Activated CD4-positive, alpha-beta memory T cell treated with anti-CD3 and anti-CD28 coated beads for 36 hours (primary cell): ENCODE data around the gene KRT85. TPM values are rescaled to one million over a fixed set of nuclear protein-coding genes. Genes with fewer than 3 reads are reported as not detected.

Experiments
- CTCF ChIA-PET: fragments of 350-600 bp; sonication (Branson Sonifier 250); formaldehyde crosslinking; loops from one replicate; lab custom pipeline; 2021; ENCODE audit warnings: antibody characterized with exemption, inconsistent platforms; lab: Charles Lee
- POLR2A ChIA-PET: fragments of 350-600 bp; sonication (Branson Sonifier 250); formaldehyde crosslinking; loops from one replicate; lab custom pipeline; 2021; ENCODE audit warnings: antibody characterized with exemption; lab: Charles Lee
- DNase-seq: peaks from one replicate; pipeline ENCODE4 v3.0.0-alpha.2; 2020
- H3K27ac Mint-ChIP-seq: one replicate; pipeline ENCODE4 v1.8.0; 2021; ENCODE audit warnings: mixed read lengths
- H3K27me3 Mint-ChIP-seq: one replicate; pipeline ENCODE4 v1.8.0; 2021; ENCODE audit warnings: mixed read lengths
- H3K36me3 Mint-ChIP-seq: one replicate; pipeline ENCODE4 v1.8.0; 2021; ENCODE audit warnings: mixed read lengths
- H3K4me1 Mint-ChIP-seq: one replicate; pipeline ENCODE4 v1.8.0; 2021; ENCODE audit warnings: low read depth, mixed read lengths
- H3K4me3 Mint-ChIP-seq: one replicate; pipeline ENCODE4 v1.8.0; 2021; ENCODE audit warnings: mild to moderate bottlenecking, mixed read lengths
- H3K9me3 Mint-ChIP-seq: one replicate; pipeline ENCODE4 v1.8.0; 2021; ENCODE audit warnings: mixed read lengths
- intact Hi-C: fragments of 100-400 bp; cut with micrococcal nuclease; formaldehyde crosslinking; loops from one replicate; pipeline ENCODE4 v1.15.1; 2023
- total RNA-seq, 2 experiments: library from RNA; stranded (reverse); gene quantifications; one replicate each; pipeline ENCODE4 v1.2.3, GENCODE V29; 2021

KRT85 gene
- total RNA-seq, 2 experiments from 2014 or later = not detected

- H3K36me3 Mint-ChIP-seq = no peaks in the 10 kb centered on the region
Measured at GRCh38 chr12:52392465-52393007, 25.3 kb upstream of the KRT85 start.

GRCh38 chr12:52391618-52392002, 24.3 kb upstream of the KRT85 start:
- no peaks in the 10 kb centered on the region for H3K36me3 Mint-ChIP-seq
- POLR2A ChIA-PET = interaction anchor here (1.1 kb wide), 1 partner anchor 10 kb away, joined by 5 read pairs; no protein-coding TSS in a partner anchor
- intact Hi-C loops = no loop called here
- H3K4me3 Mint-ChIP-seq = no peak overlapping the region
- H3K4me1 Mint-ChIP-seq = no peaks in the 10 kb centered on the region
- no peaks in the 10 kb centered on the region for H3K9me3 Mint-ChIP-seq
- no peak for DNase-seq
- CTCF ChIA-PET = interaction anchor here (0.8 to 1.0 kb wide), 2 partner anchors 487 to 488 kb away, joined by 3 read pairs; no protein-coding TSS in a partner anchor
- H3K27me3 Mint-ChIP-seq = peaks cover 7% of the 10 kb centered on the region
- no peak overlapping the region for H3K27ac Mint-ChIP-seq

More at GRCh38 chr12:52392465-52393007, 25.3 kb upstream of the KRT85 start:
- no peaks in the 10 kb centered on the region for H3K9me3 Mint-ChIP-seq
- intact Hi-C loops = no loop called here
- H3K27me3 Mint-ChIP-seq = peaks cover 7% of the 10 kb centered on the region
- no peak overlapping the region for H3K27ac Mint-ChIP-seq
- H3K4me3 Mint-ChIP-seq = no peak overlapping the region
- no peak for DNase-seq
- H3K4me1 Mint-ChIP-seq = no peaks in the 10 kb centered on the region
- ChIA-PET CTCF (no interaction called here), POLR2A (interaction anchor here (1.1 kb wide), 1 partner anchor 9 kb away, joined by 5 read pairs; no protein-coding TSS in a partner anchor)

- Mint-ChIP-seq H3K27ac (no peak overlapping the region), H3K4me1 (no peaks in the 10 kb centered on the region), H3K9me3 (no peaks in the 10 kb centered on the region), H3K27me3 (peaks cover 7% of the 10 kb centered on the region), H3K4me3 (no peak overlapping the region), H3K36me3 (no peaks in the 10 kb centered on the region)
- CTCF ChIA-PET = interaction anchor here (1.0 kb wide), 1 partner anchor 489 kb away, joined by 3 read pairs; no protein-coding TSS in a partner anchor
- peak; percentile 12 for DNase-seq
- POLR2A ChIA-PET = no interaction called here
- intact Hi-C loops = no loop called here
Measured at GRCh38 chr12:52390739-52391617, 23.7 kb upstream of the KRT85 start.

DNA sequence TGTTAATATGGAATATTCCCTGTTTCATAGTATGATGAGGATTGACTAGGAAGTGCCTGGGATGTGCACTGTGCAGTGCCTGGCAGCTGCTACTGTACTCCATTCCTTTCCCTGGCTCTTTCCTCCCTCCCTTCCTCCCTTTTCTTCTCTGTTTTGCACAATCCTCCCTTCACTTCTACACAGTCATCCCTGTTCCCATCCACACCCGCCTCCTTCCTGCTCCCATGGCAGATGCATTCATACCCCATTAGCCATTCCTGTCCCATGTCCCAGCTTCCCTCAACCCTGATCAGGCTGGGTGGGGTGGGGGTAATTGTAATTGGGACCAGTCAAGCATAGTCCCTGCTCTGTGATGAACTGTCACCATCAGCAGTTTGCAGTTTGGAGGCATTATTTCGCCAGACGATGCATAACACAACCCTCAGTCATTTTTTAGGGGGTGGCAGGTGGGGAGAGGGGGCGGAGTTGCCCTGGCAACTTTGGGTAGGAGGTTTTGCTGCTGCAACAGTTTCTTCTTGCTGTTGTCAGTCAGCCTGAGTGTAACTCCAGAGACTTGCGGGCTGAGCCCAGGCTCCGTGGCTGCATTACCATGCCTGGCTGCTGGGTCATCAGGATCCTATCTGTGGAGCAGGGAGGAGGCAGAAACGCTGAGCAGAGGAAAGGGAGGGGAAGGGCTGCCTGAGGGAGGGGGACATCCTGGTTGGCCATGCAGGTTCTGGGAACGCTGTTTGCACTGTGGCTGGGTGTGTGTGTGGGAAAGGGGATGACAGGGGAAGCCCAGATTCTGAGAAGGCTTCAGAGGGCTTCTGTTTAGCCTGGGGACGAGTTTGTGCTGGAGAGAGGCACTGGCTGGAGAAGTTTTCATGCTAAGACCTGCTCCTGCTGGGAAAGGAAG, 22.3 kb upstream of the KRT85 start:
- Mint-ChIP-seq H3K36me3 (no peaks in the 10 kb centered on the region), H3K27ac (no peak overlapping the region), H3K4me1 (no peaks in the 10 kb centered on the region), H3K4me3 (no peak overlapping the region), H3K9me3 (no peaks in the 10 kb centered on the region), H3K27me3 (peaks cover 3% of the 10 kb centered on the region)
- intact Hi-C loops = no loop called here
- no peak for DNase-seq
- CTCF ChIA-PET = no interaction called here
- POLR2A ChIA-PET = no interaction called here

GRCh38 chr12:52387859-52388258, 20.6 kb upstream of the KRT85 start:
- CTCF ChIA-PET = interaction anchor here (0.7 to 1.1 kb wide), 3 partner anchors 14 to 109 kb away, joined by 3 read pairs; no protein-coding TSS in a partner anchor

GRCh38 chr12:52385226-52385702, 18.0 kb upstream of the KRT85 start, which contains the start of gene KRT84:
Gene KRT84 (minus strand): TSS chr12:52385652. CDS start chr12:52385585, 67 bp downstream.
- POLR2A ChIA-PET = no interaction called here
- CTCF ChIA-PET = interaction anchor here (1.1 to 2.5 kb wide), 2 partner anchors 12 to 485 kb away, joined by 3 to 9 read pairs; no protein-coding TSS in a partner anchor
- peaks cover 3% of the 10 kb centered on the region for H3K27me3 Mint-ChIP-seq
- no peak for DNase-seq
- intact Hi-C loops = no loop called here
- peaks cover 5% of the 10 kb centered on the region for H3K4me1 Mint-ChIP-seq
- H3K36me3 Mint-ChIP-seq = no peaks in the 10 kb centered on the region
- H3K27ac Mint-ChIP-seq = no peak within 1 kb of the TSS
- H3K4me3 Mint-ChIP-seq = no peak within 1 kb of the TSS
- no peaks in the 10 kb centered on the region for H3K9me3 Mint-ChIP-seq

More at GRCh38 chr12:52387859-52388258, 20.6 kb upstream of the KRT85 start:
- Mint-ChIP-seq H3K27me3 (peaks cover 3% of the 10 kb centered on the region), H3K36me3 (no peaks in the 10 kb centered on the region), H3K4me3 (no peak overlapping the region), H3K4me1 (peaks cover 3% of the 10 kb centered on the region), H3K27ac (no peak overlapping the region), H3K9me3 (no peaks in the 10 kb centered on the region)
- no peak for DNase-seq
- POLR2A ChIA-PET = no interaction called here
- intact Hi-C loops = no loop called here

DNA sequence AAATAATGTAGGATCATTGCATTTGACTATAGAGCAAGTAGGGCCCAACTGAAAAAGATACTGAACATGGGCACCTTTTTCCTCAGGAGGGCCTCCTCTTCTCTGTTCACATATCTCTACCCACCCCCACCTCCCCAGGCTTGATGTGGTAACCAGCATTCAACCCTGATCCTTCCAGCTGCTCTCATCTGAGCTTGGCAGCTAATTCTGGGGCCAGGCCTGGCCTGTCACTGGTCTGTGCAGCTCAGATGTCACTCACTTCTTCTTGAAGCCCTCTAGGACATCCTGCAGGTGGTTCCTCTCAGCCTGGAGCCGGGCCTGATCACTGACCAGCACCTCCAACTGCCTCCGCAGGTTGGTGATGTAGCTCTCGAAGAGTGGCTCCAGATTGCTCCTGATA, 16.1 kb upstream of the KRT85 start:
- POLR2A ChIA-PET = no interaction called here
- Mint-ChIP-seq H3K27ac (no peak overlapping the region), H3K4me3 (no peak overlapping the region), H3K4me1 (peaks cover 5% of the 10 kb centered on the region), H3K36me3 (no peaks in the 10 kb centered on the region), H3K27me3 (peaks cover 1% of the 10 kb centered on the region), H3K9me3 (no peaks in the 10 kb centered on the region)
- intact Hi-C loops = no loop called here
- DNase-seq = no peak
- CTCF ChIA-PET = interaction anchor here (0.6 to 2.5 kb wide), 4 partner anchors 10 to 598 kb away, joined by 3 to 9 read pairs (median 6); no protein-coding TSS in a partner anchor

DNA sequence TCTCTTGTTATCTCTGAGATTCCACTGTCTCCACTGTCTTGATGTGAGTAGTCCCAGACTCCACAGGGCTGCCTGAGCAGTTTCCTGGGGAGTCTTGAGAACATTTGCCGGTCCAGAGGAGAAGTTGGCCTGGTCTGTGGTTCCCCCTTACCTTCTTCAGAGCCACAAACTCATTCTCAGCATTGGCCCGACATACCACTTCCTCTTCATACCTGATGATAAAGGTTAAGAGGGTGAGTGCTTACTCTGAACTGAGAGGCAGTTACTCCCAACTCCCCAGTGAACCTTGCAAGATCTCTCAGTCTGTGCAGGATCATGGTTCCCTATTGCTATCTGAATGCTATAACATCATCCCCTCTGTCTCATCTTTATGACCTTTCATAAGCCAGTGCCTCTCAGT, 15.6 kb upstream of the KRT85 start:
- intact Hi-C loops = no loop called here
- H3K9me3 Mint-ChIP-seq = no peaks in the 10 kb centered on the region
- ChIA-PET CTCF (interaction anchor here (1.5 to 2.5 kb wide), 2 partner anchors 10 to 497 kb away, joined by 8 to 9 read pairs; no protein-coding TSS in a partner anchor), POLR2A (no interaction called here)
- peaks cover 1% of the 10 kb centered on the region for H3K27me3 Mint-ChIP-seq
- H3K36me3 Mint-ChIP-seq = no peaks in the 10 kb centered on the region
- DNase-seq = no peak
- H3K4me1 Mint-ChIP-seq = peaks cover 5% of the 10 kb centered on the region
- no peak overlapping the region for H3K4me3 Mint-ChIP-seq
- H3K27ac Mint-ChIP-seq = no peak overlapping the region

- CTCF ChIA-PET = interaction anchor here (1.0 to 1.3 kb wide), 3 partner anchors 20 to 503 kb away, joined by 3 read pairs; no protein-coding TSS in a partner anchor
- no peak for DNase-seq
- POLR2A ChIA-PET = no interaction called here
- Mint-ChIP-seq H3K36me3 (no peaks in the 10 kb centered on the region), H3K4me1 (peaks cover 5% of the 10 kb centered on the region), H3K9me3 (no peaks in the 10 kb centered on the region), H3K4me3 (no peak overlapping the region), H3K27ac (no peak overlapping the region), H3K27me3 (peaks cover 11% of the 10 kb centered on the region)
- intact Hi-C loops = no loop called here
Measured at GRCh38 chr12:52381206-52381605, 13.9 kb upstream of the KRT85 start.

DNA sequence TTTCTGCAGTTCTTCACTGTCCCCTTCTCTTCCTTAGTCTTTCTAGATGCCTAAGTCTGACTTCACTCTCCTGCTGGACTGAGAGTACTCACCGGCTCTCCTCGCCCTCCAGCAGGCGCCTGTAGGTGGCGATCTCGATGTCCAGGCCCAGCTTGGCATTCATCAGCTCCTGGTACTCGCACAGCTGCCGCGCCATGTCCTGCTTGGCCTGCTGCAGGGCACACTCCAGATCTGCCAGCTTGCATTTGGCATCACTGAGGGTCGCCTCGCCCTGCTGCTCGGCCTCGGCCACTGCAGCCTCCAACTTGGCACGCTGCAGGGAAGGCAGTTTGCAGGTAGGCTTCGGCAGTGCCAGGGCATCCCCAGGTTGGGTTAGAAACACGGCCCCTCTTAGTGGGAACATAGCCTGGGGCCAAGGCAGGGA, 13.0 kb upstream of the KRT85 start:
- peak; percentile 36 for DNase-seq
- POLR2A ChIA-PET = no interaction called here
- CTCF ChIA-PET = interaction anchor here (0.6 to 1.3 kb wide), 7 partner anchors 21 to 499 kb away, joined by 3 read pairs; no protein-coding TSS in a partner anchor
- Mint-ChIP-seq H3K36me3 (no peaks in the 10 kb centered on the region), H3K4me3 (no peak overlapping the region), H3K9me3 (no peaks in the 10 kb centered on the region), H3K27me3 (peaks cover 11% of the 10 kb centered on the region), H3K4me1 (peaks cover 5% of the 10 kb centered on the region), H3K27ac (no peak overlapping the region)
- intact Hi-C loops = no loop called here

DNA sequence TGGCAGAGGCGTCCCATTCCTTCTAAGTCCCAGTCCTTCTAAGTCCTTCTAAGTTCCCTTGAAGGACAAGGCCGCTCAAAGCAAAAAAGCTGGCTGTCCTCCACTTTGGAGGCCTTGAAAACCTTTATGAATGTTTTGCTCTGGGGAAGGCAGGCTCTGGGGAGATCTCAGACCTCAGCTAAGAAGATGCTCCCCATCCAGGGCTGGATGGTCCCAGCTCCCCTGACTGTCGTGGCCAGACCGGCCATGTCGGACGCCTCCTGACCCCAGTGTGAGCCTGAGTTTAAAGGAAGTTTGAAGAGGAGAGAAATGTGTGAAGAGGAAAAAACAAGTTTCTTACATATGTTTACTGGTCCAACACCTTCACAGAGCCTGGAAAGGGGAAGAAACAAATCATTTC, 12.3 kb upstream of the KRT85 start:
- H3K27me3 Mint-ChIP-seq = peaks cover 11% of the 10 kb centered on the region
- intact Hi-C loops = loop anchor here (10.0 kb wide), 1 partner anchor 605 kb away; no protein-coding TSS in a partner anchor
- ChIA-PET POLR2A (no interaction called here), CTCF (interaction anchor here (0.7 to 1.2 kb wide), 2 partner anchors 491 to 500 kb away, joined by 3 read pairs; no protein-coding TSS in a partner anchor)
- H3K27ac Mint-ChIP-seq = no peak overlapping the region
- DNase-seq = no peak
- H3K9me3 Mint-ChIP-seq = no peaks in the 10 kb centered on the region
- H3K4me3 Mint-ChIP-seq = no peak overlapping the region
- H3K36me3 Mint-ChIP-seq = no peaks in the 10 kb centered on the region
- H3K4me1 Mint-ChIP-seq = peaks cover 5% of the 10 kb centered on the region
